ENCODE results near the gene C1QTNF3. TPM values are rescaled to one million over a fixed set of nuclear protein-coding genes. Genes with fewer than 3 reads are reported as not detected.

The C1QTNF3 gene
- total and polyA plus RNA-seq, 12 donors, result 0.51 to 6.3 (median 1.3) TPM

DNA sequence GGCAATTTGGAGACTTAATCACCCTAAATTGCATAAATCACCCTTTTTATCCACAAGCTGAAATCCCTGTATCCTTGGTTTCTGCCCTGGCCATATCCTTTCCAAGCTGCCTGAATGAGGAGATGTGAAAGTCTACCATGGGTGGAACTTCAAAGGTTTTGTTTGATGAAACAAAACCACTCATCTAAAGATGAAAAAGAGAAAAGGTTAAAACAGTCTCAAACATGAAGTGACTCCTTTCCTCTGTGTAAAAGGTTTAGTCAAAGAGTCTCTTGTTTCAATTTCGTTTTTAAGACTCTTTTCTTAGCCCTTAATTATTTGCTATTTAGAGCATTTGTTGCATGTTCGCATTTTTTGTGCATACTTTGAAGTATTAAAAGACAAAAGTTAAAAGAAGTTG, 69.7 kb downstream of the C1QTNF3 start:
- no peaks in the 10 kb centered on the region for H3K9me3 ChIP-seq
- DNase-seq (no peak), ATAC-seq (no peak)
- H3K36me3 ChIP-seq, result no peaks in the 10 kb centered on the region
- WGBS, 2 donors, result 83 to 90% methylated on average over 2 of the region's 2 CpGs
- no peak overlapping the region for H3K4me3 ChIP-seq
- TF ChIP-seq, protein P1, sequence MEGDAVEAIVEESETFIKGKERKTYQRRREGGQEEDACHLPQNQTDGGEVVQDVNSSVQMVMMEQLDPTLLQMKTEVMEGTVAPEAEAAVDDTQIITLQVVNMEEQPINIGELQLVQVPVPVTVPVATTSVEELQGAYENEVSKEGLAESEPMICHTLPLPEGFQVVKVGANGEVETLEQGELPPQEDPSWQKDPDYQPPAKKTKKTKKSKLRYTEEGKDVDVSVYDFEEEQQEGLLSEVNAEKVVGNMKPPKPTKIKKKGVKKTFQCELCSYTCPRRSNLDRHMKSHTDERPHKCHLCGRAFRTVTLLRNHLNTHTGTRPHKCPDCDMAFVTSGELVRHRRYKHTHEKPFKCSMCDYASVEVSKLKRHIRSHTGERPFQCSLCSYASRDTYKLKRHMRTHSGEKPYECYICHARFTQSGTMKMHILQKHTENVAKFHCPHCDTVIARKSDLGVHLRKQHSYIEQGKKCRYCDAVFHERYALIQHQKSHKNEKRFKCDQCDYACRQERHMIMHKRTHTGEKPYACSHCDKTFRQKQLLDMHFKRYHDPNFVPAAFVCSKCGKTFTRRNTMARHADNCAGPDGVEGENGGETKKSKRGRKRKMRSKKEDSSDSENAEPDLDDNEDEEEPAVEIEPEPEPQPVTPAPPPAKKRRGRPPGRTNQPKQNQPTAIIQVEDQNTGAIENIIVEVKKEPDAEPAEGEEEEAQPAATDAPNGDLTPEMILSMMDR (IDR thresholded peaks at IDR 0.05), result no peak
- peaks cover 0 to 17% (median 0%) of the 10 kb centered on the region in 9 donors for H3K4me1 ChIP-seq
- H3K27me3 ChIP-seq, result no peaks in the 10 kb centered on the region
- intact Hi-C loops (cut with DNase I), result loop anchor here in 4 of 10 donors (5.0 to 10.0 kb wide), 4 partner anchors 508 to 541 kb away; no protein-coding TSS in a partner anchor
- no peak overlapping the region for H3K27ac ChIP-seq

DNA sequence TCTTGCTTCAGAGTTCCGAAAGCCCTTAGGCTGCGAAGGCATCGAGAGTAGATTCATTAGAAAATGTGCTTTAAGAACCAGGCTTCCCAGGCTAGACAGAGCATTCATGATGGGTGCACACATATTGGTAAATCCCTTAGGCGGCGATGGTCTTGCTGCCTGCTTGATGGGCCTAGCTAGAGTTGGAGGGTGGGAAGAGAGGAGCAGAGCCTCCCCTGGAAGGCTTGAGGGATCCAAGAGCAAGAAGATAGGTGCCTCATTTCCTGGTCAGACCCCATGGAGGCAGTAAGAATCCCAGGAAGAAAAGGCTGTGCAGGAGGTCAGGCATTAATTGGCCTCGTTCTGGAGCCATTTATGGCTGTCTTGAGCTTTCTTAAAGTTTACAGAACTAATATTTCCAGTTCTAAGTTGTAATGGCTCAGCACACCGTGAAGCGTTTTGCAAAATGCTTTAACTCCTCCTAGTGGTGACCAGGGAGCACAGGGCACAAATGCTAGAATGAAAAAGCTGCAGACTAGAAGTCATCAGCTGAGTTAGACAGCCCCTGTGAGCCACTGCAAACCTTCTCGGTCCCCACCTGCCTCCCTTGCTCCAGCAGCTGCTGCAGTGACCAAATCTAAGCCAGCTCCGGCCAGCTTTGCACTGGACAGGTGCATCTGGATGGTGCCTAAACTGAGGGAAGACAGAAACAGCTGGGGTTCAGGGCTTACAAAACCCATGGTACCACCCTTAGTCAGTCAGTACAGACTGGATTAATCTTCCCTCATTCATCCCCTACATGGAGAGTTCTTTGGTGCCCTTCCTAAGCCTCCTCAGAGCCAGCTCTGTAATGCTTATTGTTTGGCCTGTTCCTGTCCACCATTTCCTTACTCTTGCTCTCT, 73.2 kb downstream of the C1QTNF3 start:
- no peak overlapping the region for H3K27ac ChIP-seq
- H3K36me3 ChIP-seq, result no peaks in the 10 kb centered on the region
- intact Hi-C loops (cut with DNase I), result loop anchor here in 9 of 10 donors (2.0 to 10.0 kb wide), 6 partner anchors 495 to 538 kb away; no protein-coding TSS in a partner anchor
- TF ChIP-seq, protein P1 (IDR thresholded peaks at IDR 0.05), result peak; percentile 29 to 74 (median 67)
- no peaks in the 10 kb centered on the region for H3K9me3 ChIP-seq
- DNase-seq (no peak), ATAC-seq (peak in 7 of 8 donors; percentile 74 to 85 (median 78))
- 51 to 57% methylated on average over 10 of the region's 10 CpGs for WGBS, 2 donors
- H3K27me3 ChIP-seq, result no peaks in the 10 kb centered on the region
- H3K4me3 ChIP-seq, result no peak overlapping the region
- peaks cover 0 to 14% (median 0%) of the 10 kb centered on the region in 9 donors for H3K4me1 ChIP-seq

DNA sequence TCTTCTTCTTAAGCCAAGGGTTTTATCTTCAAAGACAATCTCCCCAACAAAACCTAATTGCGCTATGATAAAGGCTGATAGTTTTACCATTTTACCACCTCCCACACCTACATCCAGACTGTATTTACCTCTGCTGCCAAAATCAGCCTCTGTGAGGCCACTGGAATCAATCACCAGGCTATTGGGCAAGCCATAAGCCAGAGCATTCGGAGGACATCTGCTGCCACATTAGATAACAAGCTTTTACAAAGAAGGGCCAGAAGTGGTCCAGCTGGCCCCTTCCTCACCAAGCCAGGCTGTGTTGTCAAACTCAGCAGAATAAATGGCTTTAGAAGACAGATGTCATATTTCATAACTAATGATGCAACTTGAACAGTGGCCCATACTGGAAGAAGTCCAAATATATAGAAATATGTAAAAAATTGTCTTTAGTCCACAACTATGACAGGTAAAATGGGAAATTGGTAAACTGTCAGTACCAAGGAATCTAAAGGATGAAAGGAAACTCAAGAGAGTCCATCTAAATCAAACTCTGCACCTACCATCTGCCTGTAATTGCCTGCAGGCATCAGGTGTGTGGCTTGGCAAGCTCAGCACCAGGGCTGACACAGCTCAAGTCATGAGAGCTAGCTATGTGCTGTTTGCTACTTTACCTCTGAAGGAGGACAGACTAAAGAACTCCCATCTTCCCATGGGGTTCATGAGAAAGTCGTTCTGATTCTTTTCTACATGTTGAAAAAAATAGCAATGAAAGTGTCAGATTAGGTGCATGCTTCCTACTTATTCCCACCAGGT, 74.6 kb downstream of the C1QTNF3 start:
- H3K27me3 ChIP-seq, result no peaks in the 10 kb centered on the region
- no peaks in the 10 kb centered on the region for H3K36me3 ChIP-seq
- H3K27ac ChIP-seq, result no peak overlapping the region
- peaks cover 0 to 5% (median 0%) of the 10 kb centered on the region in 9 donors for H3K4me1 ChIP-seq
- intact Hi-C loops (cut with DNase I), result loop anchor here in 5 of 10 donors (2.0 to 10.0 kb wide), 4 partner anchors 494 to 534 kb away; no protein-coding TSS in a partner anchor
- no peaks in the 10 kb centered on the region for H3K9me3 ChIP-seq
- no peak for DNase-seq
- TF ChIP-seq, protein P1 (IDR thresholded peaks at IDR 0.05), result no peak
- 63 to 71% methylated on average over 3 of the region's 3 CpGs for WGBS, 2 donors
- peak in 4 of 8 donors; percentile 22 to 68 (median 40) for ATAC-seq
- H3K4me3 ChIP-seq, result no peak overlapping the region

Other genes starting within 250 kb of the C1QTNF3 start
- gene ADAMTS12, start 151.2 kb downstream of the C1QTNF3 start, total RNA-seq, result 1 to 10 TPM; 1.1 to 3.7 (median 1.4) TPM
- gene ADAMTS12, start 151.2 kb downstream of the C1QTNF3 start, polyA plus RNA-seq, result under 1 TPM; 0.37 to 0.99 TPM
- not detected for gene RXFP3, start 106.8 kb downstream of the C1QTNF3 start, total RNA-seq
- under 1 TPM in 1 of 2 donors, not detected in 1; 0.01 TPM for gene RXFP3, start 106.8 kb downstream of the C1QTNF3 start, polyA plus RNA-seq
- under 1 TPM in 3 of 10 donors, not detected in 7; 0.09 to 0.15 (median 0.11) TPM for gene SLC45A2, start 58.5 kb downstream of the C1QTNF3 start, total RNA-seq
- gene SLC45A2, start 58.5 kb downstream of the C1QTNF3 start, polyA plus RNA-seq, result not detected
- 10 to 100 TPM in 3 of 10 donors, 1 to 10 TPM in 7; 5.3 to 16.2 (median 9.2) TPM for gene AMACR, start 35.2 kb downstream of the C1QTNF3 start, total RNA-seq
- 1 to 10 TPM; 3.0 to 4.3 TPM for gene AMACR, start 35.2 kb downstream of the C1QTNF3 start, polyA plus RNA-seq

Measured in heart right ventricle (tissue), 16 donors.